Measurements from ENCODE around the gene PTPRM. TPM values are rescaled to one million over a fixed set of nuclear protein-coding genes. Genes with fewer than 3 reads are reported as not detected.

Gene PTPRM
- total and polyA plus RNA-seq, 5 donors from 2014 or later: 1.1 to 4.6 (median 3.6) TPM

GRCh38 chr18:7535436-7536205, 31.5 kb upstream of the PTPRM start:
- H3K27me3 ChIP-seq (ENCODE audit: control insufficient read depth, insufficient read depth, low read length): no peaks in the 10 kb centered on the region
- ATAC-seq (ENCODE audit: low read depth in 2 of 2) (no peak), DNase-seq (no peak)
- H3K9me3 Mint-ChIP-seq: peaks cover 0 to 6% (median 0%) of the 10 kb centered on the region in 7 donors
- H3K27me3 Mint-ChIP-seq: peaks cover 4% of the 10 kb centered on the region
- H3K4me1 Mint-ChIP-seq: no peaks in the 10 kb centered on the region
- H3K4me1 ChIP-seq (ENCODE audit: control insufficient read depth, insufficient read depth, low read length, poor library complexity, severe bottlenecking): no peaks in the 10 kb centered on the region
- H3K27ac ChIP-seq (ENCODE audit: insufficient read depth, low read length, poor library complexity, severe bottlenecking): no peak overlapping the region
- H3K36me3 ChIP-seq (ENCODE audit: control insufficient read depth, insufficient read depth, low read length): no peaks in the 10 kb centered on the region
- H3K4me3 Mint-ChIP-seq: no peak overlapping the region
- H3K4me3 ChIP-seq (ENCODE audit: low read depth, low read length): no peak overlapping the region
- no peaks in the 10 kb centered on the region for H3K36me3 Mint-ChIP-seq
- H3K27ac Mint-ChIP-seq: no peak overlapping the region
- H3K9me3 ChIP-seq (ENCODE audit: control insufficient read depth in 2 of 2, low read length in 2 of 2): no peaks in the 10 kb centered on the region

GRCh38 chr18:7537145-7537544, 30.0 kb upstream of the PTPRM start:
- Mint-ChIP-seq H3K27me3 (peaks cover 4% of the 10 kb centered on the region), H3K4me1 (no peaks in the 10 kb centered on the region), H3K9me3 (peaks cover 0 to 8% (median 1%) of the 10 kb centered on the region in 7 donors), H3K27ac (no peak overlapping the region), H3K36me3 (no peaks in the 10 kb centered on the region), H3K4me3 (no peak overlapping the region)
- ATAC-seq (ENCODE audit: low read depth in 2 of 2): no peak
- Histone ChIP-seq H3K27me3 (ENCODE audit: control insufficient read depth, insufficient read depth, low read length) (no peaks in the 10 kb centered on the region), H3K4me1 (ENCODE audit: control insufficient read depth, insufficient read depth, low read length, poor library complexity, severe bottlenecking) (no peaks in the 10 kb centered on the region), H3K4me3 (ENCODE audit: low read depth, low read length) (no peak overlapping the region), H3K27ac (ENCODE audit: insufficient read depth, low read length, poor library complexity, severe bottlenecking) (no peak overlapping the region), H3K9me3 (ENCODE audit: control insufficient read depth in 2 of 2, low read length in 2 of 2) (no peaks in the 10 kb centered on the region), H3K36me3 (ENCODE audit: control insufficient read depth, insufficient read depth, low read length) (no peaks in the 10 kb centered on the region)
- DNase-seq: no peak

- DNase-seq (no peak), ATAC-seq (ENCODE audit: low read depth in 2 of 2) (no peak)
- H3K27ac Mint-ChIP-seq: no peak overlapping the region
- H3K4me1 Mint-ChIP-seq: no peaks in the 10 kb centered on the region
- H3K27me3 ChIP-seq (ENCODE audit: control insufficient read depth, insufficient read depth, low read length): no peaks in the 10 kb centered on the region
- H3K9me3 Mint-ChIP-seq: peaks cover 0 to 6% (median 0%) of the 10 kb centered on the region in 7 donors
- peaks cover 4% of the 10 kb centered on the region for H3K27me3 Mint-ChIP-seq
- no peaks in the 10 kb centered on the region for H3K4me1 ChIP-seq (ENCODE audit: control insufficient read depth, insufficient read depth, low read length, poor library complexity, severe bottlenecking)
- no peak overlapping the region for H3K27ac ChIP-seq (ENCODE audit: insufficient read depth, low read length, poor library complexity, severe bottlenecking)
- H3K9me3 ChIP-seq (ENCODE audit: control insufficient read depth in 2 of 2, low read length in 2 of 2): no peaks in the 10 kb centered on the region
- no peak overlapping the region for H3K4me3 ChIP-seq (ENCODE audit: low read depth, low read length)
- no peaks in the 10 kb centered on the region for H3K36me3 Mint-ChIP-seq
- no peak overlapping the region for H3K4me3 Mint-ChIP-seq
- no peaks in the 10 kb centered on the region for H3K36me3 ChIP-seq (ENCODE audit: control insufficient read depth, insufficient read depth, low read length)
Measured at GRCh38 chr18:7541835-7542234, 25.3 kb upstream of the PTPRM start.

- Mint-ChIP-seq H3K4me1 (no peaks in the 10 kb centered on the region), H3K9me3 (peaks cover 0 to 2% (median 0%) of the 10 kb centered on the region in 7 donors), H3K27me3 (no peaks in the 10 kb centered on the region), H3K36me3 (no peaks in the 10 kb centered on the region), H3K4me3 (no peak overlapping the region), H3K27ac (no peak overlapping the region)
- no peaks in the 10 kb centered on the region for H3K4me1 ChIP-seq (ENCODE audit: control insufficient read depth, insufficient read depth, low read length, poor library complexity, severe bottlenecking)
- DNase-seq: no peak
- no peak overlapping the region for H3K4me3 ChIP-seq (ENCODE audit: low read depth, low read length)
- H3K27me3 ChIP-seq (ENCODE audit: control insufficient read depth, insufficient read depth, low read length): no peaks in the 10 kb centered on the region
- no peak overlapping the region for H3K27ac ChIP-seq (ENCODE audit: insufficient read depth, low read length, poor library complexity, severe bottlenecking)
- no peak for ATAC-seq (ENCODE audit: low read depth in 2 of 2)
- no peaks in the 10 kb centered on the region for H3K9me3 ChIP-seq (ENCODE audit: control insufficient read depth in 2 of 2, low read length in 2 of 2)
- no peaks in the 10 kb centered on the region for H3K36me3 ChIP-seq (ENCODE audit: control insufficient read depth, insufficient read depth, low read length)
Measured at GRCh38 chr18:7544686-7545085, 22.4 kb upstream of the PTPRM start.

GRCh38 chr18:7545734-7546133, 21.4 kb upstream of the PTPRM start:
- Mint-ChIP-seq H3K27me3 (no peaks in the 10 kb centered on the region), H3K36me3 (no peaks in the 10 kb centered on the region), H3K9me3 (peaks cover 0 to 4% (median 0%) of the 10 kb centered on the region in 7 donors), H3K27ac (no peak overlapping the region), H3K4me3 (no peak overlapping the region), H3K4me1 (no peaks in the 10 kb centered on the region)
- Histone ChIP-seq H3K4me3 (ENCODE audit: low read depth, low read length) (no peak overlapping the region), H3K36me3 (ENCODE audit: control insufficient read depth, insufficient read depth, low read length) (no peaks in the 10 kb centered on the region), H3K4me1 (ENCODE audit: control insufficient read depth, insufficient read depth, low read length, poor library complexity, severe bottlenecking) (no peaks in the 10 kb centered on the region), H3K9me3 (ENCODE audit: control insufficient read depth in 2 of 2, low read length in 2 of 2) (no peaks in the 10 kb centered on the region), H3K27me3 (ENCODE audit: control insufficient read depth, insufficient read depth, low read length) (no peaks in the 10 kb centered on the region), H3K27ac (ENCODE audit: insufficient read depth, low read length, poor library complexity, severe bottlenecking) (no peak overlapping the region)
- no peak for ATAC-seq (ENCODE audit: low read depth in 2 of 2)
- DNase-seq: no peak

- H3K27me3 ChIP-seq (ENCODE audit: control insufficient read depth, insufficient read depth, low read length): no peaks in the 10 kb centered on the region
- no peak overlapping the region for H3K4me3 Mint-ChIP-seq
- peaks cover 0 to 5% (median 0%) of the 10 kb centered on the region in 7 donors for H3K9me3 Mint-ChIP-seq
Measured at GRCh38 chr18:7548221-7548620, 18.9 kb upstream of the PTPRM start.

GRCh38 chr18:7548721-7549120, 18.4 kb upstream of the PTPRM start:
- no peaks in the 10 kb centered on the region for H3K36me3 ChIP-seq (ENCODE audit: control insufficient read depth, insufficient read depth, low read length)
- H3K4me1 ChIP-seq (ENCODE audit: control insufficient read depth, insufficient read depth, low read length, poor library complexity, severe bottlenecking): no peaks in the 10 kb centered on the region
- Mint-ChIP-seq H3K9me3 (peaks cover 0 to 6% (median 0%) of the 10 kb centered on the region in 7 donors), H3K36me3 (no peaks in the 10 kb centered on the region), H3K4me3 (no peak overlapping the region), H3K27ac (no peak overlapping the region), H3K4me1 (no peaks in the 10 kb centered on the region), H3K27me3 (no peaks in the 10 kb centered on the region)
- H3K27ac ChIP-seq (ENCODE audit: insufficient read depth, low read length, poor library complexity, severe bottlenecking): no peak overlapping the region
- H3K27me3 ChIP-seq (ENCODE audit: control insufficient read depth, insufficient read depth, low read length): no peaks in the 10 kb centered on the region
- no peaks in the 10 kb centered on the region for H3K9me3 ChIP-seq (ENCODE audit: control insufficient read depth in 2 of 2, low read length in 2 of 2)
- no peak for DNase-seq
- H3K4me3 ChIP-seq (ENCODE audit: low read depth, low read length): no peak overlapping the region
- no peak for ATAC-seq (ENCODE audit: low read depth in 2 of 2)

More at GRCh38 chr18:7548221-7548620, 18.9 kb upstream of the PTPRM start:
- ATAC-seq (ENCODE audit: low read depth in 2 of 2) (no peak), DNase-seq (no peak)
- Histone ChIP-seq H3K36me3 (ENCODE audit: control insufficient read depth, insufficient read depth, low read length) (no peaks in the 10 kb centered on the region), H3K4me1 (ENCODE audit: control insufficient read depth, insufficient read depth, low read length, poor library complexity, severe bottlenecking) (no peaks in the 10 kb centered on the region), H3K27ac (ENCODE audit: insufficient read depth, low read length, poor library complexity, severe bottlenecking) (no peak overlapping the region), H3K4me3 (ENCODE audit: low read depth, low read length) (no peak overlapping the region), H3K9me3 (ENCODE audit: control insufficient read depth in 2 of 2, low read length in 2 of 2) (no peaks in the 10 kb centered on the region)
- no peaks in the 10 kb centered on the region for H3K4me1 Mint-ChIP-seq
- no peaks in the 10 kb centered on the region for H3K36me3 Mint-ChIP-seq
- no peaks in the 10 kb centered on the region for H3K27me3 Mint-ChIP-seq
- H3K27ac Mint-ChIP-seq: no peak overlapping the region

- H3K27me3 Mint-ChIP-seq: peaks cover 4% of the 10 kb centered on the region
- peaks cover 0 to 4% (median 1%) of the 10 kb centered on the region in 7 donors for H3K9me3 Mint-ChIP-seq
- no peak overlapping the region for H3K4me3 Mint-ChIP-seq
- no peaks in the 10 kb centered on the region for H3K4me1 Mint-ChIP-seq
- no peak overlapping the region for H3K27ac Mint-ChIP-seq
- H3K27me3 ChIP-seq (ENCODE audit: control insufficient read depth, insufficient read depth, low read length): no peaks in the 10 kb centered on the region
- H3K36me3 ChIP-seq (ENCODE audit: control insufficient read depth, insufficient read depth, low read length): no peaks in the 10 kb centered on the region
- ATAC-seq (ENCODE audit: low read depth in 2 of 2) (no peak), DNase-seq (no peak)
- H3K4me3 ChIP-seq (ENCODE audit: low read depth, low read length): no peak overlapping the region
- H3K36me3 Mint-ChIP-seq: no peaks in the 10 kb centered on the region
- H3K9me3 ChIP-seq (ENCODE audit: control insufficient read depth in 2 of 2, low read length in 2 of 2): no peaks in the 10 kb centered on the region
- no peaks in the 10 kb centered on the region for H3K4me1 ChIP-seq (ENCODE audit: control insufficient read depth, insufficient read depth, low read length, poor library complexity, severe bottlenecking)
- H3K27ac ChIP-seq (ENCODE audit: insufficient read depth, low read length, poor library complexity, severe bottlenecking): no peak overlapping the region
Measured at GRCh38 chr18:7557973-7558372, 9.1 kb upstream of the PTPRM start.
